HCT116 (cell line): ENCODE measurements around the gene MORF4L2.

ENCODE experiments used
- CTCF ChIP-seq, 3 experiments: fragments of 200-600 bp in 1 of 3; sonication (generic) in 1 of 3; IDR thresholded peaks in 2 of 3; conservative IDR thresholded peaks in 1 of 3; 2 replicates each; pipeline ENCODE4 v1.5.1; 2012 to 2017; ENCODE audit warnings: low read depth in 2 of 3, low read length in 2 of 3, antibody characterized with exemption in 1 of 3, borderline replicate concordance in 1 of 3, control low read depth in 1 of 3, mild to moderate bottlenecking in 1 of 3, mixed read lengths in 1 of 3, mixed run types in 1 of 3, moderate library complexity in 1 of 3; ENCODE audit not compliant: insufficient read depth in 1 of 3
- EZH2phosphoT487 ChIP-seq: fragments of 200-600 bp; IDR thresholded peaks from 2 replicates; pipeline ENCODE4 v1.6.1; 2018; ENCODE audit warnings: antibody characterized with exemption, borderline replicate concordance
- FOSL1 ChIP-seq: IDR thresholded peaks from 2 replicates; pipeline ENCODE4 v1.6.1; 2012; ENCODE audit warnings: low read depth
- JUND ChIP-seq: IDR thresholded peaks from 2 replicates; pipeline ENCODE4 v1.6.1; 2012
- POLR2A ChIP-seq: IDR thresholded peaks from 2 replicates; pipeline ENCODE4 v1.7.0; 2011; ENCODE audit warnings: borderline replicate concordance; ENCODE audit not compliant: insufficient read depth, insufficient read length; ENCODE audit errors: extremely low read depth
- POLR2AphosphoS5 ChIP-seq: IDR thresholded peaks from 2 replicates; pipeline ENCODE4 v1.6.1; 2011; ENCODE audit warnings: mild to moderate bottlenecking, low read depth, low read length, moderate library complexity
- RAD21 ChIP-seq: IDR thresholded peaks from 2 replicates; pipeline ENCODE4 v1.6.1; 2012; ENCODE audit warnings: low read depth, mild to moderate bottlenecking
- TF ChIP-seq, protein P1 (sequence below): IDR thresholded peaks from 2 replicates; pipeline ENCODE4 v1.6.1; 2012; ENCODE audit warnings: low read depth

GRCh38 chrX:103716962-103717361 lies 30.5 kb upstream of the MORF4L2 start:
- TF ChIP-seq FOSL1 (no peak), RAD21 (no peak), EZH2phosphoT487 (no peak), POLR2AphosphoS5 (no peak), CTCF (IDR thresholded peaks at IDR 0.05 in 2 of 3, conservative IDR thresholded peaks at IDR 0.05 in 1 of 3; ENCODE audit: borderline replicate concordance in 1 of 3, insufficient read depth in 1 of 3, low read depth in 2 of 3, low read length in 2 of 3) (no peak), JUND (no peak), POLR2A (no peak)
- TF ChIP-seq, protein P1, sequence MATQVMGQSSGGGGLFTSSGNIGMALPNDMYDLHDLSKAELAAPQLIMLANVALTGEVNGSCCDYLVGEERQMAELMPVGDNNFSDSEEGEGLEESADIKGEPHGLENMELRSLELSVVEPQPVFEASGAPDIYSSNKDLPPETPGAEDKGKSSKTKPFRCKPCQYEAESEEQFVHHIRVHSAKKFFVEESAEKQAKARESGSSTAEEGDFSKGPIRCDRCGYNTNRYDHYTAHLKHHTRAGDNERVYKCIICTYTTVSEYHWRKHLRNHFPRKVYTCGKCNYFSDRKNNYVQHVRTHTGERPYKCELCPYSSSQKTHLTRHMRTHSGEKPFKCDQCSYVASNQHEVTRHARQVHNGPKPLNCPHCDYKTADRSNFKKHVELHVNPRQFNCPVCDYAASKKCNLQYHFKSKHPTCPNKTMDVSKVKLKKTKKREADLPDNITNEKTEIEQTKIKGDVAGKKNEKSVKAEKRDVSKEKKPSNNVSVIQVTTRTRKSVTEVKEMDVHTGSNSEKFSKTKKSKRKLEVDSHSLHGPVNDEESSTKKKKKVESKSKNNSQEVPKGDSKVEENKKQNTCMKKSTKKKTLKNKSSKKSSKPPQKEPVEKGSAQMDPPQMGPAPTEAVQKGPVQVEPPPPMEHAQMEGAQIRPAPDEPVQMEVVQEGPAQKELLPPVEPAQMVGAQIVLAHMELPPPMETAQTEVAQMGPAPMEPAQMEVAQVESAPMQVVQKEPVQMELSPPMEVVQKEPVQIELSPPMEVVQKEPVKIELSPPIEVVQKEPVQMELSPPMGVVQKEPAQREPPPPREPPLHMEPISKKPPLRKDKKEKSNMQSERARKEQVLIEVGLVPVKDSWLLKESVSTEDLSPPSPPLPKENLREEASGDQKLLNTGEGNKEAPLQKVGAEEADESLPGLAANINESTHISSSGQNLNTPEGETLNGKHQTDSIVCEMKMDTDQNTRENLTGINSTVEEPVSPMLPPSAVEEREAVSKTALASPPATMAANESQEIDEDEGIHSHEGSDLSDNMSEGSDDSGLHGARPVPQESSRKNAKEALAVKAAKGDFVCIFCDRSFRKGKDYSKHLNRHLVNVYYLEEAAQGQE, result no peak
